HepG2 (cell line): ENCODE results near the gene SLC12A2.

Experiments
- CHD2 ChIP-seq: IDR thresholded peaks from 2 replicates; pipeline ENCODE4 v1.6.1; 2011; ENCODE audit warnings: low read depth, low read length, improper control_type of control experiment
- EZH2 ChIP-seq: conservative IDR thresholded peaks from 2 replicates; pipeline ENCODE4 v1.6.1; 2012; ENCODE audit warnings: mild to moderate bottlenecking, low read depth, low read length, moderate library complexity
- NCOA1 ChIP-seq: sonication (generic); formaldehyde crosslinking; IDR thresholded peaks from 2 replicates; pipeline ENCODE4 v1.9.0; 2021; ENCODE audit warnings: missing genetic modification reagents
- PAX8 ChIP-seq: sonication (generic); formaldehyde crosslinking; IDR thresholded peaks from 2 replicates; pipeline ENCODE4 v1.8.0; 2022; ENCODE audit warnings: mild to moderate bottlenecking, missing genetic modification reagents, borderline replicate concordance
- PCBP1 ChIP-seq: fragments of 200-400 bp; formaldehyde crosslinking; IDR thresholded peaks from 2 replicates; pipeline ENCODE4 v1.6.1; 2017; ENCODE audit warnings: mild to moderate bottlenecking, low read depth, low read length, borderline replicate concordance
- SETDB1 ChIP-seq: sonication (generic); formaldehyde crosslinking; IDR thresholded peaks from 2 replicates; pipeline ENCODE4 v1.5.1; 2020; ENCODE audit warnings: missing genetic modification reagents, mild to moderate bottlenecking, borderline replicate concordance
- SOX6 ChIP-seq, 2 experiments: fragments of 450-650 bp in 1 of 2; sonication (generic) in 1 of 2; formaldehyde crosslinking in 1 of 2; IDR thresholded peaks; 2 replicates each; pipeline versions ENCODE4 v1.4.0 to v1.6.1; 2017 to 2020; ENCODE audit warnings: antibody characterized with exemption in 1 of 2, mild to moderate bottlenecking in 1 of 2, missing genetic modification reagents in 1 of 2
- TEAD2 ChIP-seq: sonication (generic); formaldehyde crosslinking; IDR thresholded peaks from 2 replicates; pipeline ENCODE4 v1.9.0; 2021; ENCODE audit warnings: missing genetic modification reagents
- ZNF230 ChIP-seq: sonication (generic); formaldehyde crosslinking; IDR thresholded peaks from 2 replicates; pipeline ENCODE4 v1.4.0; 2020; ENCODE audit warnings: mild to moderate bottlenecking, missing genetic modification reagents
- ZNF577 ChIP-seq: sonication (generic); formaldehyde crosslinking; IDR thresholded peaks from 2 replicates; pipeline ENCODE4 v1.4.0; 2020; ENCODE audit warnings: mild to moderate bottlenecking, low read depth, missing genetic modification reagents, borderline replicate concordance
- TF ChIP-seq, protein P1 (sequence below): sonication (generic); formaldehyde crosslinking; conservative IDR thresholded peaks from 2 replicates; pipeline ENCODE4 v1.8.1; 2023; ENCODE audit warnings: missing genetic modification reagents
- TF ChIP-seq, protein P2 (sequence below): sonication (generic); formaldehyde crosslinking; IDR thresholded peaks from 2 replicates; pipeline ENCODE4 v1.5.0; 2020; ENCODE audit warnings: mild to moderate bottlenecking, missing genetic modification reagents, moderate library complexity
- TF ChIP-seq, protein P3 (sequence below): sonication (generic); formaldehyde crosslinking; IDR thresholded peaks from 2 replicates; pipeline ENCODE4 v1.4.0; 2020; ENCODE audit warnings: missing genetic modification reagents, borderline replicate concordance

DNA sequence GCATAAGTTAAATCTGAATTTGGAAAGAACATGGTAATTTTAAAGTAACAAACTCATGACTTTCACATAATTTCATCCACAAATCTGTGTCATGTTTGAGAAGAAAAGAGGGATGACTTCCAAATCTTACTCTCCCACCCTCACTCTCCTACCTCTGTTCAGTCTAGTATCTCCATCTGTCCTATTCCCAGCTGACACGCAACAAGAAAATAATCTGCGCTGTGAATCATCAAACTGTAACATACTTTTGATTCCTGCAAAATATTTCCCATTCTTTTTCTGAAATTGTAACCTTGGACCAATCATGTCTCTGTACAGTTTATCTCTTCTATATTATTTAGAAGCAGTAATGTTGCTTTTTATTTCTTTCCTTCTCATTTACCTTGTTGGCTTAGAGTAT is 91.4 kb downstream of the SLC12A2 start:
- TF ChIP-seq EZH2 (no peak), SETDB1 (CRISPR knock-in tag) (no peak), NCOA1 (no peak), PCBP1 (no peak), ZNF230 (CRISPR knock-in tag) (no peak), SOX6 (IDR thresholded peaks at IDR 0.05) (no peak), SOX6 (CRISPR knock-in tag; IDR thresholded peaks at IDR 0.05) (no peak), ZNF577 (CRISPR knock-in tag) (no peak), CHD2 (no peak), TEAD2 (CRISPR knock-in tag) (no peak), PAX8 (CRISPR knock-in tag) (no peak)
- TF ChIP-seq, protein P1, sequence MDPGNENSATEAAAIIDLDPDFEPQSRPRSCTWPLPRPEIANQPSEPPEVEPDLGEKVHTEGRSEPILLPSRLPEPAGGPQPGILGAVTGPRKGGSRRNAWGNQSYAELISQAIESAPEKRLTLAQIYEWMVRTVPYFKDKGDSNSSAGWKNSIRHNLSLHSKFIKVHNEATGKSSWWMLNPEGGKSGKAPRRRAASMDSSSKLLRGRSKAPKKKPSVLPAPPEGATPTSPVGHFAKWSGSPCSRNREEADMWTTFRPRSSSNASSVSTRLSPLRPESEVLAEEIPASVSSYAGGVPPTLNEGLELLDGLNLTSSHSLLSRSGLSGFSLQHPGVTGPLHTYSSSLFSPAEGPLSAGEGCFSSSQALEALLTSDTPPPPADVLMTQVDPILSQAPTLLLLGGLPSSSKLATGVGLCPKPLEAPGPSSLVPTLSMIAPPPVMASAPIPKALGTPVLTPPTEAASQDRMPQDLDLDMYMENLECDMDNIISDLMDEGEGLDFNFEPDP: no peak
- TF ChIP-seq, protein P2, sequence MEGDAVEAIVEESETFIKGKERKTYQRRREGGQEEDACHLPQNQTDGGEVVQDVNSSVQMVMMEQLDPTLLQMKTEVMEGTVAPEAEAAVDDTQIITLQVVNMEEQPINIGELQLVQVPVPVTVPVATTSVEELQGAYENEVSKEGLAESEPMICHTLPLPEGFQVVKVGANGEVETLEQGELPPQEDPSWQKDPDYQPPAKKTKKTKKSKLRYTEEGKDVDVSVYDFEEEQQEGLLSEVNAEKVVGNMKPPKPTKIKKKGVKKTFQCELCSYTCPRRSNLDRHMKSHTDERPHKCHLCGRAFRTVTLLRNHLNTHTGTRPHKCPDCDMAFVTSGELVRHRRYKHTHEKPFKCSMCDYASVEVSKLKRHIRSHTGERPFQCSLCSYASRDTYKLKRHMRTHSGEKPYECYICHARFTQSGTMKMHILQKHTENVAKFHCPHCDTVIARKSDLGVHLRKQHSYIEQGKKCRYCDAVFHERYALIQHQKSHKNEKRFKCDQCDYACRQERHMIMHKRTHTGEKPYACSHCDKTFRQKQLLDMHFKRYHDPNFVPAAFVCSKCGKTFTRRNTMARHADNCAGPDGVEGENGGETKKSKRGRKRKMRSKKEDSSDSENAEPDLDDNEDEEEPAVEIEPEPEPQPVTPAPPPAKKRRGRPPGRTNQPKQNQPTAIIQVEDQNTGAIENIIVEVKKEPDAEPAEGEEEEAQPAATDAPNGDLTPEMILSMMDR: no peak
- TF ChIP-seq, protein P3, sequence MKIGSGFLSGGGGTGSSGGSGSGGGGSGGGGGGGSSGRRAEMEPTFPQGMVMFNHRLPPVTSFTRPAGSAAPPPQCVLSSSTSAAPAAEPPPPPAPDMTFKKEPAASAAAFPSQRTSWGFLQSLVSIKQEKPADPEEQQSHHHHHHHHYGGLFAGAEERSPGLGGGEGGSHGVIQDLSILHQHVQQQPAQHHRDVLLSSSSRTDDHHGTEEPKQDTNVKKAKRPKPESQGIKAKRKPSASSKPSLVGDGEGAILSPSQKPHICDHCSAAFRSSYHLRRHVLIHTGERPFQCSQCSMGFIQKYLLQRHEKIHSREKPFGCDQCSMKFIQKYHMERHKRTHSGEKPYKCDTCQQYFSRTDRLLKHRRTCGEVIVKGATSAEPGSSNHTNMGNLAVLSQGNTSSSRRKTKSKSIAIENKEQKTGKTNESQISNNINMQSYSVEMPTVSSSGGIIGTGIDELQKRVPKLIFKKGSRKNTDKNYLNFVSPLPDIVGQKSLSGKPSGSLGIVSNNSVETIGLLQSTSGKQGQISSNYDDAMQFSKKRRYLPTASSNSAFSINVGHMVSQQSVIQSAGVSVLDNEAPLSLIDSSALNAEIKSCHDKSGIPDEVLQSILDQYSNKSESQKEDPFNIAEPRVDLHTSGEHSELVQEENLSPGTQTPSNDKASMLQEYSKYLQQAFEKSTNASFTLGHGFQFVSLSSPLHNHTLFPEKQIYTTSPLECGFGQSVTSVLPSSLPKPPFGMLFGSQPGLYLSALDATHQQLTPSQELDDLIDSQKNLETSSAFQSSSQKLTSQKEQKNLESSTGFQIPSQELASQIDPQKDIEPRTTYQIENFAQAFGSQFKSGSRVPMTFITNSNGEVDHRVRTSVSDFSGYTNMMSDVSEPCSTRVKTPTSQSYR (CRISPR knock-in tag): no peak
